ENCODE data around the gene PTPA. TPM values are rescaled to one million over a fixed set of nuclear protein-coding genes. Genes with fewer than 3 reads are reported as not detected.

Gene PTPA
- total RNA-seq, 1 experiment from 2014 or later = 76.2 TPM

GRCh38 chr9:129170229-129170628 lies 59.0 kb downstream of the PTPA start:
- intact Hi-C loops (cut with micrococcal nuclease; ENCODE audit: unreplicated experiment) = loop anchor here (10.0 kb wide), 1 partner anchor 445 kb away; no protein-coding TSS in a partner anchor
- DNase-seq = no peak
- Mint-ChIP-seq H3K4me3 (ENCODE audit: low read depth, unreplicated experiment) (no peak overlapping the region), H3K4me1 (ENCODE audit: low read depth, unreplicated experiment) (peaks cover 32% of the 10 kb centered on the region), H3K27ac (ENCODE audit: unreplicated experiment) (peak overlapping the region; percentile 20), H3K27me3 (ENCODE audit: unreplicated experiment) (no peaks in the 10 kb centered on the region), H3K36me3 (ENCODE audit: insufficient read depth, unreplicated experiment) (peaks cover 29% of the 10 kb centered on the region), H3K9me3 (ENCODE audit: low read depth, unreplicated experiment) (no peaks in the 10 kb centered on the region)
- TF ChIP-seq CTCF (IDR thresholded peaks at IDR 0.05; ENCODE audit: unreplicated experiment) = no peak
- CTCF ChIA-PET = no interaction called here
- BruUV-seq (replicated peaks) = no TSS peak

- CTCF ChIA-PET = interaction anchor here (0.6 to 1.4 kb wide), 3 partner anchors 32 to 190 kb away, joined by 4 to 5 read pairs (median 4); no protein-coding TSS in a partner anchor
- Mint-ChIP-seq H3K9me3 (ENCODE audit: low read depth, unreplicated experiment) (no peaks in the 10 kb centered on the region), H3K27ac (ENCODE audit: unreplicated experiment) (no peak overlapping the region), H3K4me1 (ENCODE audit: low read depth, unreplicated experiment) (peaks cover 23% of the 10 kb centered on the region), H3K4me3 (ENCODE audit: low read depth, unreplicated experiment) (no peak overlapping the region), H3K27me3 (ENCODE audit: unreplicated experiment) (no peaks in the 10 kb centered on the region), H3K36me3 (ENCODE audit: insufficient read depth, unreplicated experiment) (peaks cover 48% of the 10 kb centered on the region)
- no peak for DNase-seq
- BruUV-seq (replicated peaks) = no TSS peak
- intact Hi-C loops (cut with micrococcal nuclease; ENCODE audit: unreplicated experiment) = loop anchor here (10.0 kb wide), 1 partner anchor 443 kb away; no protein-coding TSS in a partner anchor
- TF ChIP-seq CTCF (IDR thresholded peaks at IDR 0.05; ENCODE audit: unreplicated experiment) = no peak
Measured at GRCh38 chr9:129171993-129172751, 61.0 kb downstream of the PTPA start.

- no TSS peak for BruUV-seq (replicated peaks)
- Mint-ChIP-seq H3K4me1 (ENCODE audit: low read depth, unreplicated experiment) (peaks cover 16% of the 10 kb centered on the region), H3K27ac (ENCODE audit: unreplicated experiment) (peak overlapping the region; percentile 37), H3K27me3 (ENCODE audit: unreplicated experiment) (no peaks in the 10 kb centered on the region), H3K36me3 (ENCODE audit: insufficient read depth, unreplicated experiment) (peaks cover 50% of the 10 kb centered on the region), H3K4me3 (ENCODE audit: low read depth, unreplicated experiment) (peak overlapping the region; percentile 94), H3K9me3 (ENCODE audit: low read depth, unreplicated experiment) (no peaks in the 10 kb centered on the region)
- CTCF ChIA-PET = interaction anchor here (0.5 to 1.4 kb wide), 5 partner anchors 22 to 1710 kb away, joined by 3 to 5 read pairs (median 4); no protein-coding TSS in a partner anchor
- intact Hi-C loops (cut with micrococcal nuclease; ENCODE audit: unreplicated experiment) = loop anchor here (10.0 kb wide), 1 partner anchor 442 kb away; no protein-coding TSS in a partner anchor
- TF ChIP-seq CTCF (IDR thresholded peaks at IDR 0.05; ENCODE audit: unreplicated experiment) = no peak
- no peak for DNase-seq
Measured at GRCh38 chr9:129172816-129173215, 61.6 kb downstream of the PTPA start.

- no peak for DNase-seq
- BruUV-seq (replicated peaks) = no TSS peak
- TF ChIP-seq CTCF (IDR thresholded peaks at IDR 0.05; ENCODE audit: unreplicated experiment) = no peak
- Mint-ChIP-seq H3K27me3 (ENCODE audit: unreplicated experiment) (no peaks in the 10 kb centered on the region), H3K9me3 (ENCODE audit: low read depth, unreplicated experiment) (no peaks in the 10 kb centered on the region), H3K27ac (ENCODE audit: unreplicated experiment) (peak overlapping the region; percentile 37), H3K36me3 (ENCODE audit: insufficient read depth, unreplicated experiment) (peaks cover 53% of the 10 kb centered on the region), H3K4me3 (ENCODE audit: low read depth, unreplicated experiment) (peak overlapping the region; percentile 94), H3K4me1 (ENCODE audit: low read depth, unreplicated experiment) (peaks cover 9% of the 10 kb centered on the region)
- intact Hi-C loops (cut with micrococcal nuclease; ENCODE audit: unreplicated experiment) = loop anchor here (10.0 kb wide), 1 partner anchor 441 kb away; no protein-coding TSS in a partner anchor
- CTCF ChIA-PET = interaction anchor here (0.5 to 2.3 kb wide), 10 partner anchors 22 to 1710 kb away, joined by 3 to 19 read pairs (median 4); no protein-coding TSS in a partner anchor
Measured at GRCh38 chr9:129173296-129174101, 62.3 kb downstream of the PTPA start.

Data from Calu3 (cell line).